T47D (cell line): ENCODE results near the gene SRGAP3.
"Not testable (repeated sequence)": the region's sequence is repeated elsewhere in the genome, so short reads cannot be mapped to it uniquely, and the experiment has no call there.

ENCODE experiments used
- DNase-seq, 2 experiments: peaks; one replicate each; pipeline versions ENCODE4 v3.0.0 to v3.0.0-alpha.2; 2011 to 2012; ENCODE audit warnings: low read depth in 1 of 2, low spot score in 1 of 2
- JUND ChIP-seq: IDR thresholded peaks from 2 replicates; pipeline ENCODE4 v1.6.1; 2012; ENCODE audit warnings: low read depth
- in situ Hi-C: cut with HindIII; loops from 2 replicates; pipeline ENCODE4 v1.10.0; 2016; ENCODE audit warnings: low sequenced_read_pairs, low pct_unique_long_range_greater_than_20kb

The SRGAP3 gene

DNA sequence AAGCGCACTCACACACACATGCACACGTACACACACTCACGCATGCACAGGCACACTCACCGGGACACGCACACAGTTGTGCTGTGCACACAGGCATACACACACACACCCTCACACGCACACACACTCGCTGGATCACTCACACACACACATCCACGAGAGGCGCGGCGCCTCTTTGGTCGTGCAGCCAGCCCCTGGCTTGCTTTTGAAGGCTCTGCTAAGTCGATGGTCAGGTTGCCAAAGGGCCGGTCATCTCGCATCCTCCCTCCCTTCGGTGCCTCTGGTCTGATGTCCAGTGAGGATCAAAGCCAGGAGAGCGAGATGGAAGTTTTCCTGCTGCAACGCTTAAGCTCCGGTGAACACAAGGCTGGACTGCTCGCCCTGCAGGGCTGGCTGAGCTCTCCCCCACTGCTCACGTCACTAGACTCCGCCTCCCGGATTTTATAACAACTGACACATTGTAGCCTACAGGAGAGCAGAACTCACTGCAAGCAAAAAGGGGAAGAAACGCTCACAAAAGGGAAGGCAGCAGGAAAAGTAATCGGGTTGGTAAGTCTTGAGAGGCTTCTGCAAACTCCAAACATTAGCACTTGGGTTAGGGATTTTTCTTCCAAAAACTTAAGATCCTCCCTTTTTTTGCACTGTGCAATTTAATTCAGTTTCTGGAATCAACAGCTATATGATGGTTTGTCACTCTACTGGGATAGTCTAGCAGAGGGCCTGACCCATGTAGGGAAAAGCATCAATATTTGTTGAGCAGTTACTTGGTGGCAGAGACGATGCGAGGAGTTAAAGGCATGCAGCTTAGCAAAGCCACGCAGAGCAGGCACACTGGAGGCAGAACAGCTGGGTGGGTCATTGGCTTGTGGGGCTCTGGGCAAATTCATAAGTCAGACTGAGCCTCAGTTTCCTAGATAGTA lies at the start of gene SRGAP3:
TSS of gene SRGAP3 (minus strand) at position 374 of the 920 bp plus-strand sequence. CDS start 695 bp downstream, outside the sequence.
- DNase-seq, result peak; percentile 76 to 97
- TF ChIP-seq JUND, result no peak
- in situ Hi-C loops, result no loop called here

DNA sequence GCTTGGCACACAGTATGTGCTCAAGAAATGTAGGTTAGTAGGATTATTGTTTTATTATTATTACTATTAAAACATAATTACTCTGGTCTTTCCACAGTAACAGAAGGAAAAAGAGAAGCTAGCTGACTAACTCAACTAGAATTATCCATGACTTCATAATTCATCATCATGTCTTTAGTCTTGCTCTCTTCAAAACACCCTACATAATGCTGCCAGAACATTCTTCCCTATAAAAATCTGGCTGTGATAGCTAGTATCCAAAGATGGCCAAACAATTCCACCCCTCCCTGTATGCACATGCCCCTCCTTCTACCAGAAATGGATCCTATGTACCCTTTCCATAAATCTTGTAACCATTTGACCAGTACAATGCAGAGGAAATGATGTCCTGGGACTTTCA lies 48.8 kb upstream of the SRGAP3 start:
- no peak for DNase-seq
- in situ Hi-C loops, result no loop called here
- no peak for TF ChIP-seq JUND

GRCh38 chr3:9296241-9296640 lies 46.8 kb upstream of the SRGAP3 start:
- no peak for DNase-seq
- in situ Hi-C loops, result no loop called here
- TF ChIP-seq JUND, result no peak

DNA sequence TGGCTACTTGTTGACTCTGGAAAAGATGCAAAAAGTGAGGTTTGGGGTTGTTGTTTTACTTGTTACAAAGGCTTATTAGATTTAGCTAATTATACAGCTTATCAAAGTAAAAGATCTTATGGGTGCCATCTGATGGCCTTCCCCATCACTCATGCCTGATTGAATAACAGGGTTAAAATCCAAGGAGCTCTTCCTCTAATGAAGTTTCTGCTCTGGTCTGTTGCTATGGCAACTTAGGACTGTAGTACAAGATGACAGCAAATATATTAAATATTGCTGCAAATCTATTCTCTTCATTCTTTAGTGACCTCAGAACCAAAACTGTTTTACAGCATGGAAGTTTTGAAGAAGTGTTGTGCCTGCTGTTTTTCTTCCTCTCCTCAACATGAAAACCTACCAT lies 45.6 kb upstream of the SRGAP3 start:
- DNase-seq, result no peak
- in situ Hi-C loops, result no loop called here
- TF ChIP-seq JUND, result no peak

DNA sequence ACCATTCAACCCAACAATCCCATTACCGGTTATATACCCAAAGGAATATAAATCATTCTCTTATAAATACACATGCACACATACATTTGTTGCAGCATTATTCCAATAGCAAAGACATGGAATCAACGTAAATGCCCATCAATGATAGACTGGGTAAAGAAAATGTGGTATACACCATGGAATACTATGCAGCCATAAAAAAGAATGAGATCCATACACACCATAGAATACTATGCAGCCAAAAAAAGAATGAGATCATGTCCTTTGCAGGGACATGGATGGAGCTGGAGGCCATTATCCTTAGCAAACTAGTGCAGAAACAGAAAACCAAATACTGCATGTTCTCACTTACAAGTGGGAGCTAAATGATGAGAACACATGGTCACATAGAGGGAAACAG lies 44.5 kb upstream of the SRGAP3 start:
- DNase-seq, in situ Hi-C loops: not testable (repeated sequence)

GRCh38 chr3:9293076-9293475 lies 43.6 kb upstream of the SRGAP3 start:
- in situ Hi-C loops, result no loop called here
- DNase-seq, result no peak
- no peak for TF ChIP-seq JUND

DNA sequence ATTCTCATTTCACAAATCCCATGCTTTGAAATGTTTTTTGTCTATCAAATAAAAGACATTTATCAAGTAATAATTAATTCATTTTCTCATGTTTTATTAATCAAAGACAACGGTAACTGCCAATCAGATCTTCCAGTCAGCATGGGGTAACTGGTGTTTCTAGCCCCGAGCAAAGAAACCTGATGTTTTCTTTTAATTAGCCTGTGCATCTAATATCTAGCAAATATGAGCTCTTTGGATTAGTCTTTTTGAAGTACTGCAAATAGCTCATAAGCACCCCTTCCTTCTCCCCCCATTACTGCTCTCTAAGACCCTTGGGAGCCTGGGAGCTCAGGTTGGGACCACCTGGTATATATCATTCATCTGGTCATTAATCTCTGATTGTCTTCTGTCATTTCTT lies 43.1 kb upstream of the SRGAP3 start:
- in situ Hi-C loops, result no loop called here

DNA sequence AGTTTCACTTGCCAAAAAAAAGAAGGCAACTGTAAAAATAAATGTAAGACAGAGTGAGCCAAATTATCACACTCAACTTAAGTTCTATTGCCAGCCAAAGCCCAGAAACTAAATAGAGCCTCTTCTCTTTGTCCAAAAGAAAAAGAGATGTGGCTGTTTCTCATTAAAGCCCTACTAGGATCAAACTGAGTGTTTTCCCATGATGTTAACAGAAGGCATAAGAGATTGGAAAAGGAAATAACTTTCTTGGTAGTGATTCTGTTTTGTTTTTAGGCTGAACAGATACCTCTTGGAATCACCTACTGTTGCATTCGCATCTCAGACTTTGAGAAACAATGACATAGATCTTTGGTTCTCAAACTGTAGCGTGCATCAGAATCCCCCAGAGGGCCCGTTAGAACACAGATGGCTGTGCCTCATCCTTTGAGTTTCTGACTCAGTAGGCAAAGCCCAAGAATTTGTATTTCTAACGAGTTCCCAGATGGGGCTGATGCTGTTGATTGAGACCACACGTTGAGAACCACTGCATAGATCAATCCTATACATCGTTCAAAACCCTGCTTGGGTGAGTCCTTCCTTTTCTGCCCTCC lies 42.5 kb upstream of the SRGAP3 start:
- no peak for TF ChIP-seq JUND
- in situ Hi-C loops, result no loop called here

More for the DNA sequence above, 43.1 kb upstream of the SRGAP3 start:
- no peak for DNase-seq
- no peak for TF ChIP-seq JUND

DNA sequence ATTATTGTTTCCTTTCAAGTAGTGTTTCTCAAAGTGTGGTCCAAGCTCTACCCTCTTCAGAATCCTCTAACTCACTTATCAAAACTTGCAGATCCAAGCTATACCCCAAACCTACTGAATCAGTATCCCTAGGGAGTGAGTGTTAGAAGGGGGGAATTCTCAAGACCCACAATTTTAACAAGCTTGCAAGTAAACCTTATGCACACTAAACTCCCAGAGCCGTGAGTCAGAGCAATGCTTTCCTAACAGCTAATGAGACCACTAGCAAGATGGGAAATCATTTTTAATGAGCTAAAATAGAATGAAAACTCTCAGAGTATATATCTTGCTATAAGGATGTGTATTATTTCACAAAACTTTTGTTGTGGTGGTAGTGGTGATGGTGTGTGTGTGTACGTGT lies 41.1 kb upstream of the SRGAP3 start:
- no peak for TF ChIP-seq JUND
- in situ Hi-C loops, result no loop called here
- DNase-seq, result no peak

More for the DNA sequence above, 42.5 kb upstream of the SRGAP3 start:
- no peak for DNase-seq

DNA sequence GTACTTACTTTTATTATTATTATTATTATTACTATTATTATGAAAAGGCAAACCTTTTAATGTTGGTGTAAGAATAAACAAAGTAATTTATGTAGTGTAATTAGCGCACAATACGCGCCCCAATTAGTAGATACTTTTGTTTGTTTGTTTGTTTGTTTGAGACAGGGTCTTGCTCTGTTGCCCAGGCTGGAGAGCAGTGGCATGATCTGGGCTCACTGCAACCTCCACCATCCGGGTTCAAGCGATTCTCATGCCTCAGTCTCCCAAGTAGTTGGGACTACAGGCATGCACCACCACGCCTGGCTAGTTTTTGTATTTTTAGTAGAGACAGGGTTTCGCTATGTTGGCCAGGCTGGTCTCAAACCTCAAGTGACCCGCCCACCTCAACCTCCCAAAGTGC lies 32.1 kb upstream of the SRGAP3 start:
- in situ Hi-C loops, result not testable (repeated sequence)

GRCh38 chr3:9280451-9281219 lies 31.2 kb upstream of the SRGAP3 start:
- no peak for DNase-seq
- in situ Hi-C loops, result no loop called here
- TF ChIP-seq JUND, result no peak

More for the DNA sequence above, 32.1 kb upstream of the SRGAP3 start:
- not testable (repeated sequence) for DNase-seq

DNA sequence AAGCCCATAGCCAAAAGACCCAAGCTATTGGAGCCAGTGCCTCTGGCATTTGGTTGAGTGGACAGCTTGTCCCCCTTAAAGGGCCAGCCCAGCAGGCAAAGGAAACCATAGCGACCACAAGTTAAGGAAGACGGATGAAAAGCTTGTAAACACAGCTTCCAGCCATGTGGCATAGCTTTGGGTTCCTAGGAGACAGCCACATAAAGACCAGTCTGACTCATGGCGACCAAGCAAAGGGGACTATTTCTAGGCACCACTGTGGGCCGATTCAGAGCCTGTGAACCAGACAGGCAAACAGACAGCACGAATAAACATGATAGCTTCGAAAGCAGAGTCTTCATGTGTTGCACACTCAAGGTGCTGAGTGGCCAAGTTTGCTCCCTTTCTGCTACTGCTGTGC lies 30.5 kb upstream of the SRGAP3 start:
- TF ChIP-seq JUND, result no peak
- in situ Hi-C loops, result no loop called here
- no peak for DNase-seq

- no peak for TF ChIP-seq JUND
- in situ Hi-C loops, result no loop called here
- DNase-seq, result no peak
These were observed 29.1 kb upstream of the SRGAP3 start for GRCh38 chr3:9278498-9278897.
